DOHH2 (cell line): ENCODE data around the gene SNCAIP.

Experiments
- H3F3A ChIP-seq: fragments of 200-600 bp; sonication (generic), shearing (Covaris generic); 2 replicates; pipeline ENCODE4 v1.6.0; 2016; ENCODE audit warnings: antibody characterized with exemption, mild to moderate bottlenecking; ENCODE audit not compliant: control insufficient read depth, insufficient read depth
- H3K27ac ChIP-seq: fragments of 200-600 bp; sonication (generic); 2 replicates; pipeline ENCODE4 v1.5.1; 2014; ENCODE audit warnings: low read depth, mild to moderate bottlenecking, low read length, moderate library complexity
- H3K27me3 ChIP-seq: fragments of 200-600 bp; sonication (generic); 2 replicates; pipeline ENCODE4 v1.6.1; 2014; ENCODE audit warnings: mild to moderate bottlenecking, low read length, mixed read lengths; ENCODE audit not compliant: control insufficient read depth
- H3K36me3 ChIP-seq: fragments of 200-600 bp; sonication (generic); 2 replicates; pipeline ENCODE4 v1.6.1; 2014; ENCODE audit warnings: mild to moderate bottlenecking, low read length, moderate library complexity, mixed read lengths; ENCODE audit not compliant: control insufficient read depth
- H3K4me1 ChIP-seq: fragments of 200-600 bp; sonication (generic); 2 replicates; pipeline ENCODE4 v1.6.1; 2014; ENCODE audit warnings: mild to moderate bottlenecking, low read length, mixed read lengths; ENCODE audit not compliant: control insufficient read depth
- H3K4me2 ChIP-seq: fragments of 200-600 bp; sonication (generic); 2 replicates; pipeline ENCODE4 v1.6.0; 2014; ENCODE audit warnings: mild to moderate bottlenecking, low read length, moderate library complexity
- H3K4me3 ChIP-seq: fragments of 200-600 bp; sonication (generic); 2 replicates; pipeline ENCODE4 v1.5.1; 2014; ENCODE audit warnings: mild to moderate bottlenecking, low read length, mixed read lengths
- H3K79me2 ChIP-seq: fragments of 200-600 bp; sonication (generic); 2 replicates; pipeline ENCODE4 v1.6.1; 2014; ENCODE audit warnings: mild to moderate bottlenecking, low read length, mixed read lengths; ENCODE audit not compliant: control insufficient read depth
- H3K9me2 ChIP-seq: fragments of 200-600 bp; sonication (generic); replicated peaks from 2 replicates; pipeline ENCODE4 v1.6.1; 2014; ENCODE audit warnings: mild to moderate bottlenecking, low read length, mixed read lengths; ENCODE audit not compliant: control insufficient read depth
- H3K9me3 ChIP-seq: fragments of 200-600 bp; sonication (generic); 2 replicates; pipeline ENCODE4 v1.6.1; 2014; ENCODE audit warnings: antibody characterized with exemption, low read length, mixed read lengths; ENCODE audit not compliant: control insufficient read depth, insufficient read depth
- H4K20me1 ChIP-seq: fragments of 200-600 bp; sonication (generic); 2 replicates; pipeline ENCODE4 v1.6.0; 2014; ENCODE audit warnings: low read depth, mild to moderate bottlenecking, antibody characterized with exemption, low read length, moderate library complexity; ENCODE audit not compliant: control insufficient read depth, insufficient read depth
- CTCF ChIP-seq: fragments of 200-600 bp; sonication (generic); IDR thresholded peaks from one replicate; pipeline ENCODE4 v1.5.1; 2014; ENCODE audit warnings: antibody characterized with exemption, mild to moderate bottlenecking, low read depth, low read length; ENCODE audit not compliant: poor library complexity, severe bottlenecking
- EZH2phosphoT487 ChIP-seq: fragments of 200-600 bp; sonication (generic); IDR thresholded peaks from 2 replicates; pipeline ENCODE4 v1.6.1; 2017; ENCODE audit warnings: borderline replicate concordance, mild to moderate bottlenecking, antibody characterized with exemption, low read length, moderate library complexity, mixed read lengths

Gene SNCAIP

GRCh38 chr5:122430319-122430586 lies 118.2 kb downstream of the SNCAIP start:
- no peak overlapping the region for H3K4me3 ChIP-seq
- no peaks in the 10 kb centered on the region for H3F3A ChIP-seq
- H3K36me3 ChIP-seq = no peaks in the 10 kb centered on the region
- H3K27me3 ChIP-seq = no peaks in the 10 kb centered on the region
- H3K79me2 ChIP-seq = no peaks in the 10 kb centered on the region
- no peaks in the 10 kb centered on the region; the same call in 1 of the 2 replicates for H3K9me3 ChIP-seq
- TF ChIP-seq CTCF (no peak), EZH2phosphoT487 (no peak)
- no peaks in the 10 kb centered on the region for H3K4me1 ChIP-seq
- no peak overlapping the region for H3K27ac ChIP-seq
- H3K9me2 ChIP-seq = no peaks in the 10 kb centered on the region
- H3K4me2 ChIP-seq = no peak overlapping the region
- H4K20me1 ChIP-seq = no peaks in the 10 kb centered on the region

- Histone ChIP-seq H3K79me2 (no peaks in the 10 kb centered on the region), H3K27me3 (no peaks in the 10 kb centered on the region), H3K9me2 (no peaks in the 10 kb centered on the region), H3K36me3 (no peaks in the 10 kb centered on the region), H4K20me1 (no peaks in the 10 kb centered on the region), H3K4me2 (no peak overlapping the region), H3K27ac (no peak overlapping the region), H3K4me3 (no peak overlapping the region), H3F3A (no peaks in the 10 kb centered on the region), H3K4me1 (no peaks in the 10 kb centered on the region), H3K9me3 (no peaks in the 10 kb centered on the region)
- TF ChIP-seq EZH2phosphoT487 (no peak), CTCF (no peak)
Observed at GRCh38 chr5:122431298-122431697, 119.3 kb downstream of the SNCAIP start.

GRCh38 chr5:122434205-122434970 lies 122.4 kb downstream of the SNCAIP start:
- no peaks in the 10 kb centered on the region for H3K4me1 ChIP-seq
- no peaks in the 10 kb centered on the region for H3F3A ChIP-seq
- no peaks in the 10 kb centered on the region for H3K9me3 ChIP-seq
- TF ChIP-seq CTCF (no peak), EZH2phosphoT487 (no peak)
- H3K4me3 ChIP-seq = no peak overlapping the region
- H4K20me1 ChIP-seq = no peaks in the 10 kb centered on the region
- H3K4me2 ChIP-seq = no peak overlapping the region
- H3K79me2 ChIP-seq = no peaks in the 10 kb centered on the region
- no peaks in the 10 kb centered on the region for H3K27me3 ChIP-seq
- no peaks in the 10 kb centered on the region for H3K36me3 ChIP-seq
- no peak overlapping the region for H3K27ac ChIP-seq
- no peaks in the 10 kb centered on the region for H3K9me2 ChIP-seq
